Ishikawa (cell line): Measurements from ENCODE around the gene SDHD.

Experiments used
- CEBPB ChIP-seq: IDR thresholded peaks from 2 replicates; pipeline ENCODE4 v1.6.1; 2012
- EGR1 ChIP-seq: IDR thresholded peaks from 2 replicates; pipeline ENCODE4 v1.6.1; 2012
- EP300 ChIP-seq: IDR thresholded peaks from 2 replicates; pipeline ENCODE4 v1.6.1; 2012; ENCODE audit warnings: borderline replicate concordance
- FOXM1 ChIP-seq: IDR thresholded peaks from 2 replicates; pipeline ENCODE4 v1.6.1; 2012; ENCODE audit warnings: low read depth, borderline replicate concordance
- MAX ChIP-seq: IDR thresholded peaks from 2 replicates; pipeline ENCODE4 v1.6.1; 2012
- NFIC ChIP-seq: IDR thresholded peaks from 2 replicates; pipeline ENCODE4 v1.6.1; 2012
- REST ChIP-seq: IDR thresholded peaks from 2 replicates; pipeline ENCODE4 v1.6.1; 2012; ENCODE audit warnings: low read depth, mild to moderate bottlenecking
- TAF1 ChIP-seq: IDR thresholded peaks from 2 replicates; pipeline ENCODE4 v1.6.1; 2012; ENCODE audit warnings: low read depth, mild to moderate bottlenecking
- TCF12 ChIP-seq: IDR thresholded peaks from 2 replicates; pipeline ENCODE4 v1.6.1; 2012; ENCODE audit warnings: low read depth
- TEAD4 ChIP-seq: IDR thresholded peaks from 2 replicates; pipeline ENCODE4 v1.6.1; 2012
- USF1 ChIP-seq: IDR thresholded peaks from 2 replicates; pipeline ENCODE4 v1.6.1; 2012
- YY1 ChIP-seq: IDR thresholded peaks from 2 replicates; pipeline ENCODE4 v1.6.1; 2012; ENCODE audit warnings: low read depth
- ZBTB7A ChIP-seq: IDR thresholded peaks from 2 replicates; pipeline ENCODE4 v1.6.1; 2012; ENCODE audit warnings: low read depth

- TF ChIP-seq TCF12: no peak
- TF ChIP-seq EGR1: no peak
- no peak for TF ChIP-seq REST
- no peak for TF ChIP-seq MAX
- TF ChIP-seq YY1: no peak
- no peak for TF ChIP-seq TAF1
- no peak for TF ChIP-seq USF1
- no peak for TF ChIP-seq NFIC
- TF ChIP-seq EP300: no peak
- TF ChIP-seq FOXM1: no peak
- no peak for TF ChIP-seq TEAD4
- no peak for TF ChIP-seq ZBTB7A
- no peak for TF ChIP-seq CEBPB
Measured at GRCh38 chr11:112129656-112130055, 43.0 kb downstream of the SDHD start.
